A549 (cell line): ENCODE measurements around the gene LHX1. TPM values are rescaled to one million over a fixed set of nuclear protein-coding genes. Genes with fewer than 3 reads are reported as not detected.

Source experiments
- ATAC-seq, 2 experiments: fragments of 200-7000 bp in 1 of 2; fragments of >200 bp in 1 of 2; cut with Nextera tagmentation in 1 of 2; cut with Tn5 transposase in 1 of 2; 3 replicates each; pipeline versions ENCODE4 v1.8.0 to v1.9.1; 2018 to 2020; ENCODE audit warnings: mild to moderate bottlenecking in 1 of 2, moderate library complexity in 1 of 2
- CTCF ChIA-PET: fragments of 300-600 bp; sonication (Branson Sonifier 250); formaldehyde crosslinking; extraction: SDS; loops from one replicate; lab custom pipeline; 2021; ENCODE audit warnings: antibody characterized with exemption, inconsistent platforms; lab: Yijun Ruan, JAX
- POLR2A ChIA-PET: fragments of 350-600 bp; formaldehyde crosslinking; extraction: SDS; loops from one replicate; lab custom pipeline; 2021; ENCODE audit warnings: antibody characterized with exemption, inconsistent platforms; lab: Yijun Ruan, JAX
- DNase-seq, 2 experiments: peaks; one replicate each; pipeline versions ENCODE4 v3.0.0 to v3.0.0-alpha.2; 2011 to 2016; ENCODE audit warnings: low read depth in 1 of 2, low spot score in 1 of 2
- FAIRE-seq: peaks from 2 replicates; lab custom pipeline; 2011; peaks lifted over from hg19 to GRCh38; lab: Jason Lieb, UNC
- H3K27ac ChIP-seq, 2 experiments: fragments of >200 bp; sonication (Bioruptor Twin); formaldehyde crosslinking; 3 replicates each; pipeline ENCODE4 v1.5.1; 2016 to 2017
- H3K4me1 ChIP-seq: fragments of >200 bp; sonication (Bioruptor Twin); formaldehyde crosslinking; 3 replicates; pipeline ENCODE4 v1.6.1; 2016
- H3K4me2 ChIP-seq: fragments of >200 bp; sonication (Bioruptor Twin); formaldehyde crosslinking; 3 replicates; pipeline ENCODE4 v1.6.1; 2016
- H3K4me3 ChIP-seq: fragments of >200 bp; sonication (Bioruptor Twin); formaldehyde crosslinking; 3 replicates; pipeline ENCODE4 v1.5.1; 2016
- H3K9me3 ChIP-seq: fragments of >200 bp; sonication (Bioruptor Twin); formaldehyde crosslinking; 3 replicates; pipeline ENCODE4 v1.6.1; 2016
- BCL3 ChIP-seq: fragments of >200 bp; sonication (Bioruptor Twin); formaldehyde crosslinking; IDR thresholded peaks from 3 replicates; pipeline ENCODE4 v1.6.1; 2016
- CBX2 ChIP-seq: fragments of 200-600 bp; sonication (generic); IDR thresholded peaks from 2 replicates; pipeline ENCODE4 v1.6.1; 2016; ENCODE audit warnings: low read depth, mild to moderate bottlenecking, borderline replicate concordance
- CBX8 ChIP-seq: fragments of 200-600 bp; sonication (generic); IDR thresholded peaks from 2 replicates; pipeline ENCODE4 v1.6.1; 2016
- CHD4 ChIP-seq: fragments of 200-600 bp; sonication (generic); IDR thresholded peaks from 2 replicates; pipeline ENCODE4 v1.6.1; 2016; ENCODE audit warnings: antibody characterized with exemption, mild to moderate bottlenecking, borderline replicate concordance
- CTCF ChIP-seq: fragments of >200 bp; sonication (Bioruptor Twin); formaldehyde crosslinking; IDR thresholded peaks from 3 replicates; pipeline ENCODE4 v1.5.1; 2016
- E2F6 ChIP-seq: IDR thresholded peaks from 2 replicates; pipeline ENCODE4 v1.6.1; 2012; ENCODE audit warnings: low read depth, borderline replicate concordance
- EHMT2 ChIP-seq: fragments of 200-600 bp; sonication (generic); IDR thresholded peaks from 2 replicates; pipeline ENCODE4 v1.6.1; 2016; ENCODE audit warnings: antibody characterized with exemption, low read depth, mild to moderate bottlenecking, moderate library complexity
- GATA3 ChIP-seq: IDR thresholded peaks from 2 replicates; pipeline ENCODE4 v1.6.1; 2012; ENCODE audit warnings: borderline replicate concordance
- HEYL ChIP-seq: fragments of 250-450 bp; sonication (Bioruptor Pico); IDR thresholded peaks from 2 replicates; pipeline ENCODE4 v1.8.0; 2021; ENCODE audit warnings: mild to moderate bottlenecking, moderate library complexity
- HOXB13 ChIP-seq: fragments of 250-450 bp; sonication (Bioruptor Pico); IDR thresholded peaks from 2 replicates; pipeline ENCODE4 v1.5.0; 2020; ENCODE audit warnings: low read depth, mild to moderate bottlenecking, moderate library complexity
- JUN ChIP-seq, 2 experiments: fragments of >200 bp; sonication (Bioruptor Twin); formaldehyde crosslinking; IDR thresholded peaks; 2 replicates in 1 of 2; 3 replicates in 1 of 2; pipeline ENCODE4 v1.6.1; 2016 to 2017
- KDM1A ChIP-seq: fragments of 200-600 bp; sonication (generic); IDR thresholded peaks from 2 replicates; pipeline ENCODE4 v1.6.1; 2016; ENCODE audit warnings: low read depth, mild to moderate bottlenecking
- KDM5A ChIP-seq: fragments of 200-600 bp; sonication (generic); IDR thresholded peaks from 2 replicates; pipeline ENCODE4 v1.6.1; 2016; ENCODE audit warnings: antibody characterized with exemption, mild to moderate bottlenecking
- MAX ChIP-seq: IDR thresholded peaks from 2 replicates; pipeline ENCODE4 v1.6.1; 2012
- NR3C1 ChIP-seq: fragments of >200 bp; sonication (Bioruptor Twin); formaldehyde crosslinking; IDR thresholded peaks from 3 replicates; pipeline ENCODE4 v1.6.1; 2017
- POLR2AphosphoS2 ChIP-seq: conservative IDR thresholded peaks from 2 replicates; pipeline ENCODE4 v1.6.1; 2012; ENCODE audit warnings: low read length, improper control_type of control experiment, inconsistent platforms
- TFCP2L1 ChIP-seq: fragments of 250-450 bp; sonication (Bioruptor Pico); IDR thresholded peaks from 2 replicates; pipeline ENCODE4 v1.5.0; 2021; ENCODE audit warnings: mild to moderate bottlenecking
- TP53 ChIP-seq: fragments of 250-450 bp; sonication (Bioruptor Pico); IDR thresholded peaks from 2 replicates; pipeline ENCODE4 v1.5.0; 2021; ENCODE audit warnings: mild to moderate bottlenecking, moderate library complexity
- ZNF302 ChIP-seq: fragments of 250-450 bp; sonication (Bioruptor Pico); IDR thresholded peaks from 2 replicates; pipeline ENCODE4 v1.9.0; 2021; ENCODE audit warnings: inconsistent platforms, mild to moderate bottlenecking, moderate library complexity
- WGBS: methylation state at CpG from one replicate; pipeline ENCODE4 v1.1.6; 2017; ENCODE audit errors: missing lambda C conversion rate; 5-methylcytosine and 5-hydroxymethylcytosine counted together
- polyA plus RNA-seq, 4 experiments: library from polyadenylated mRNA; depleted of rRNA in 3 of 4; stranded (reverse); fragments of >200 nt; fragmentation: RNase III in 1 of 4; extraction: RNeasy Plus Mini Kit Qiagen cat#74134 plus additional on column Dnase treatment in 1 of 4; gene quantifications; 2 replicates in 3 of 4; 3 replicates in 1 of 4; pipeline ENCODE4 v1.2.3, GENCODE V29; 2011 to 2017

LHX1 gene
- polyA plus RNA-seq, 2 of the 4 experiments (the other 2 are of a cell fraction) = 0.53 to 2.2 TPM

DNA sequence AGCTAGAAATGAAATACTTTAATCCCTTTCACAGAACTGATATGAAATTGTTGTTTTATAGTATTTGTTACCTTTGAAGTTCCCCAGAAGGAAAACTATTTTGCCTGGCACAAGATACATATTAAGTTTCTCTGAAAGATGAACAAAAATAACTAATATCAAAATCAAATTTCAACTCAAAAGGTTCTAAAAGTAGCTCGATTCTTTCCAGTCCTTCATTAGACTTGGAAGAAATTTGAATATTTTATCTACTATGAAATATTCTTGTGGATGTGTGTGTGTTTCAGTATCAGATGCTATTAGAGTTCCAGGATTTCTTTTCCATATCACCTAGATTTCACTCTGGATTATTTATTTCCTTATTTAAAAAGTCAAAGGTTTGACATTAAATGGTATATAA is 7.9 kb downstream of the LHX1 start:
- Histone ChIP-seq H3K4me3 (no peak overlapping the region), H3K9me3 (no peaks in the 10 kb centered on the region), H3K27ac (no peak overlapping the region), H3K4me1 (peaks cover 8% of the 10 kb centered on the region), H3K4me2 (no peak overlapping the region)
- ChIA-PET CTCF (interaction anchor here (0.8 to 1.8 kb wide), 3 partner anchors 21 to 177 kb away, joined by 4 to 8 read pairs (median 4); no protein-coding TSS in a partner anchor), POLR2A (no interaction called here)
- WGBS = 32% methylated on average over 1 of the region's 1 CpG
- no peak for ATAC-seq
- no peak for DNase-seq
- TF ChIP-seq GATA3 (no peak), HEYL (CRISPR knock-in tag) (no peak), KDM1A (no peak), CTCF (no peak), HOXB13 (no peak), MAX (no peak), CBX2 (no peak)
- no peak for FAIRE-seq

- ATAC-seq = no peak
- POLR2A ChIA-PET = no interaction called here
- peaks cover 18% of the 10 kb centered on the region for H3K4me1 ChIP-seq
- DNase-seq = no peak
- H3K9me3 ChIP-seq = no peaks in the 10 kb centered on the region
- no peak overlapping the region for H3K4me2 ChIP-seq
- no peak overlapping the region for H3K4me3 ChIP-seq
- TF ChIP-seq KDM1A = no peak
- no peak for TF ChIP-seq ZNF302 (CRISPR knock-in tag)
- TF ChIP-seq NR3C1 = no peak
- WGBS = 82% methylated on average over 30 of the region's 30 CpGs
- CTCF ChIA-PET = interaction anchor here (1.5 to 1.8 kb wide), 2 partner anchors 22 to 101 kb away, joined by 4 to 8 read pairs; no protein-coding TSS in a partner anchor
- no peak overlapping the region for H3K27ac ChIP-seq
- no peak for FAIRE-seq
These were observed 8.9 kb downstream of the LHX1 start for GRCh38 chr17:36945959-36946725.

DNA sequence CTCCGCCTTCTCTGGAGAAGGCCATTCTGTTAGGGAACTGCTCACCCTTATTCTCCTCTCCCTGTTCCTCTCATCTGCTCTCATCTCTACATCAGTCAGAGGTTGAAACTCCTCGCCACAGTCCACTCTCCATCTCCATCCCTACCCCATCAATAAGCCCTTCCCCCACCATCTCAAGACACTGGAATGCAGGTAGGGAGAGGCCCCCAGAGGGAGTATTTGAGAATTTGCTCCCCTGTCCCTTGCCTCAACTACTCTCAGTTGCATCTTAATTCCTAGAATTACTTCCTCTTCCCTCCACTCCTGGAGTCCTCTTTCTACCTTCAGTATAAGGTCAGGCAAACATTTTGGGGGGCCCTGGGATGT is 9.4 kb downstream of the LHX1 start:
- FAIRE-seq (no peak), DNase-seq (no peak), ATAC-seq (no peak)
- TF ChIP-seq CHD4 = no peak
- TF ChIP-seq ZNF302 (CRISPR knock-in tag) = no peak
- no peak for TF ChIP-seq POLR2AphosphoS2
- no peak for TF ChIP-seq TP53 (CRISPR knock-in tag)
- TF ChIP-seq E2F6 = no peak
- TF ChIP-seq EHMT2 = no peak
- no peak for TF ChIP-seq CBX8
- TF ChIP-seq KDM5A = no peak
- no peak for TF ChIP-seq JUN (IDR thresholded peaks at IDR 0.05)
- no peak for TF ChIP-seq MAX
- TF ChIP-seq TFCP2L1 (CRISPR knock-in tag) = no peak
- TF ChIP-seq BCL3 = no peak
- no peak for TF ChIP-seq GATA3
- H3K4me2 ChIP-seq = no peak overlapping the region
- peaks cover 22% of the 10 kb centered on the region for H3K4me1 ChIP-seq
- ChIA-PET CTCF (no interaction called here), POLR2A (no interaction called here)
- WGBS = 91% methylated on average over 2 of the region's 2 CpGs
- H3K4me3 ChIP-seq = no peak overlapping the region
- H3K27ac ChIP-seq = no peak overlapping the region
- H3K9me3 ChIP-seq = no peaks in the 10 kb centered on the region
